K562 (cell line): Measurements from ENCODE around the gene RGS3. TPM values are rescaled to one million over a fixed set of nuclear protein-coding genes. Genes with fewer than 3 reads are reported as not detected.

Experiments used
- CGGBP1 ChIP-seq: fragments of 250-450 bp; sonication (Bioruptor Pico); IDR thresholded peaks from 2 replicates; pipeline ENCODE4 v1.9.0; 2021; ENCODE audit warnings: mild to moderate bottlenecking
- CREM ChIP-seq: IDR thresholded peaks from 2 replicates; pipeline ENCODE4 v1.6.1; 2014; ENCODE audit warnings: antibody characterized with exemption, low read depth
- EGR1 ChIP-seq: fragments of 450-650 bp; conservative IDR thresholded peaks from 2 replicates; pipeline ENCODE4 v1.6.1; 2017; ENCODE audit warnings: mild to moderate bottlenecking
- ESRRA ChIP-seq: fragments of 450-650 bp; IDR thresholded peaks from 2 replicates; pipeline ENCODE4 v1.6.1; 2014; ENCODE audit warnings: low read depth, mild to moderate bottlenecking, moderate library complexity, borderline replicate concordance
- FUS ChIP-seq: fragments of 200-400 bp; formaldehyde crosslinking; optimal IDR thresholded peaks from 2 replicates; pipeline ENCODE3; 2017; ENCODE audit warnings: low read depth, low read length
- GTF2B ChIP-seq: IDR thresholded peaks from 2 replicates; pipeline ENCODE4 v1.6.1; 2011; ENCODE audit not compliant: insufficient read length; ENCODE audit errors: extremely low read depth
- KLF13 ChIP-seq: fragments of 450-650 bp; IDR thresholded peaks from 2 replicates; pipeline ENCODE4 v1.6.1; 2016; ENCODE audit warnings: missing genetic modification characterization, low read depth, mild to moderate bottlenecking, missing compliant biosample characterization, moderate library complexity, borderline replicate concordance
- NONO ChIP-seq, 2 experiments: fragments of 200-400 bp in 1 of 2; fragments of 450-650 bp in 1 of 2; formaldehyde crosslinking in 1 of 2; IDR thresholded peaks; 2 replicates each; pipeline ENCODE4 v1.6.1; 2017; ENCODE audit warnings: low read depth in 2 of 2, mild to moderate bottlenecking in 2 of 2, moderate library complexity in 2 of 2, low read length in 1 of 2
- PHB2 ChIP-seq: fragments of 450-650 bp; IDR thresholded peaks from 2 replicates; pipeline ENCODE4 v1.6.1; 2017; ENCODE audit warnings: low read depth
- PHF20 ChIP-seq: fragments of 450-650 bp; IDR thresholded peaks from 2 replicates; pipeline ENCODE4 v1.6.1; 2018; ENCODE audit not compliant: partially characterized antibody
- PHTF2 ChIP-seq: fragments of 250-450 bp; sonication (Bioruptor Pico); IDR thresholded peaks from 2 replicates; pipeline ENCODE4 v1.5.0; 2021; ENCODE audit warnings: mild to moderate bottlenecking
- PTTG1 ChIP-seq: fragments of 450-650 bp; IDR thresholded peaks from 2 replicates; pipeline ENCODE4 v1.6.1; 2016; ENCODE audit warnings: low read depth, mild to moderate bottlenecking, missing genetic modification characterization, missing compliant biosample characterization
- SIX5 ChIP-seq, 2 experiments: IDR thresholded peaks; 2 replicates each; pipeline ENCODE4 v1.6.1; 2011; ENCODE audit warnings: low read length in 2 of 2, borderline replicate concordance in 1 of 2, low read depth in 1 of 2, mild to moderate bottlenecking in 1 of 2, moderate library complexity in 1 of 2; ENCODE audit not compliant: insufficient read depth in 1 of 2
- SMARCE1 ChIP-seq: fragments of 450-650 bp; IDR thresholded peaks from 2 replicates; pipeline ENCODE4 v1.7.1; 2016; ENCODE audit warnings: mild to moderate bottlenecking
- TFE3 ChIP-seq: fragments of 450-650 bp; formaldehyde crosslinking; IDR thresholded peaks from 2 replicates; pipeline ENCODE4 v1.4.0; 2020; ENCODE audit warnings: mild to moderate bottlenecking, mixed read lengths
- ZNF124 ChIP-seq: sonication (generic); formaldehyde crosslinking; IDR thresholded peaks from 2 replicates; pipeline ENCODE4 v1.8.1; 2022; ENCODE audit warnings: missing genetic modification reagents
- ZNF77 ChIP-seq: fragments of 250-450 bp; sonication (Bioruptor Pico); IDR thresholded peaks from 2 replicates; pipeline ENCODE4 v1.5.0; 2020
- polyA plus RNA-seq, 8 experiments: library from polyadenylated mRNA; depleted of rRNA in 4 of 8; stranded (reverse) in 5 of 8; unstranded in 3 of 8; fragments of >200 nt; fragmentation: Nextera tagmentation in 2 of 8; fragmentation: Illumina TruSeq in 1 of 8; extraction: Ambion mirVana in 2 of 8; extraction: Trizol in 1 of 8; gene quantifications; 2 replicates each; pipeline versions ENCODE4 v1.2.1 to v1.2.3, GENCODE V29; 2011 to 2014; ENCODE audit warnings: inconsistent platforms in 1 of 8, missing spikeins in 1 of 8
- total RNA-seq, 7 experiments: library from RNA; depleted of rRNA in 6 of 7; stranded (reverse); fragments of >200 nt in 6 of 7; fragmentation: Illumina TruSeq in 2 of 7; extraction: Trizol in 2 of 7; gene quantifications; 2 replicates each; pipeline versions ENCODE4 v1.2.1 to v1.2.3, GENCODE V29; 2011 to 2021; ENCODE audit warnings: low replicate concordance in 1 of 7
- TF ChIP-seq, protein P1 (sequence below): fragments of 250-450 bp; sonication (Bioruptor Pico); IDR thresholded peaks from 2 replicates; pipeline ENCODE4 v1.5.0; 2021
- TF ChIP-seq, protein P2 (sequence below): sonication (generic); formaldehyde crosslinking; IDR thresholded peaks from 2 replicates; pipeline ENCODE4 v1.5.0; 2020; ENCODE audit warnings: missing genetic modification reagents

The RGS3 gene
- total and polyA plus RNA-seq, 9 of the 15 experiments (the other 6 are each of a cell fraction or from before 2014, with no cell fraction given): 0.08 to 2.9 (median 0.95) TPM

DNA sequence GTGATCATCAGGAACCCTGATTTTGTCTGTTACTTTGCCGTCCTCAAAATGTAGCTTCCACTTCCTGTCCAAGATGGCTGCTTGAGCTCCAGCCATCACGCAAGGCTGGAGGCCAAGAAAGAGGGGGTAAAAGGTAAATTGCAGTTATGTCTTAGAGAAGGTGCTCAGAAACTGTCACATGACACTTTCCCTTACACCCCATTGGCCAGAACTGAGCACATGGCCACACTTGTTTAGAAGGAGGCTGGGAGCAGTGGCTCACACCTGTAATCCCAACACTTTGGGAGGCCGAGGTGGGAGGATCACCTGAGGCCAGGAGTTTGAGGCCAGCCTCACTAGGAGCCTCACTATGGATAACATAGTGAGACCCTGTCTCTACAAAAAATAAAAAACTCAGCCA, 140.9 kb downstream of the RGS3 start (continued):
- TF ChIP-seq ZNF124 (CRISPR knock-in tag) (no peak), TFE3 (CRISPR knock-in tag) (peak; percentile 62), ESRRA (no peak), PHB2 (no peak), ZNF77 (no peak), PHTF2 (no peak), KLF13 (no peak), EGR1 (no peak), PTTG1 (tag) (no peak), FUS (no peak), CREM (no peak), CGGBP1 (CRISPR knock-in tag) (no peak), PHF20 (no peak), SMARCE1 (no peak), NONO (IDR thresholded peaks at IDR 0.05; ENCODE audit: low read depth in 2 of 2, low read length in 1 of 2) (no peak), GTF2B (no peak), SIX5 (IDR thresholded peaks at IDR 0.05; ENCODE audit: borderline replicate concordance in 1 of 2, insufficient read depth in 1 of 2, low read depth in 1 of 2, low read length in 2 of 2) (no peak)
- TF ChIP-seq, protein P1, sequence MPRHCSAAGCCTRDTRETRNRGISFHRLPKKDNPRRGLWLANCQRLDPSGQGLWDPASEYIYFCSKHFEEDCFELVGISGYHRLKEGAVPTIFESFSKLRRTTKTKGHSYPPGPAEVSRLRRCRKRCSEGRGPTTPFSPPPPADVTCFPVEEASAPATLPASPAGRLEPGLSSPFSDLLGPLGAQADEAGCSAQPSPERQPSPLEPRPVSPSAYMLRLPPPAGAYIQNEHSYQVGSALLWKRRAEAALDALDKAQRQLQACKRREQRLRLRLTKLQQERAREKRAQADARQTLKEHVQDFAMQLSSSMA: no peak
- TF ChIP-seq, protein P2, sequence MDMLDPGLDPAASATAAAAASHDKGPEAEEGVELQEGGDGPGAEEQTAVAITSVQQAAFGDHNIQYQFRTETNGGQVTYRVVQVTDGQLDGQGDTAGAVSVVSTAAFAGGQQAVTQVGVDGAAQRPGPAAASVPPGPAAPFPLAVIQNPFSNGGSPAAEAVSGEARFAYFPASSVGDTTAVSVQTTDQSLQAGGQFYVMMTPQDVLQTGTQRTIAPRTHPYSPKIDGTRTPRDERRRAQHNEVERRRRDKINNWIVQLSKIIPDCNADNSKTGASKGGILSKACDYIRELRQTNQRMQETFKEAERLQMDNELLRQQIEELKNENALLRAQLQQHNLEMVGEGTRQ (CRISPR knock-in tag): peak; percentile 82
